Liver (tissue), 9 donors: Measurements from ENCODE around the gene YIPF5. TPM values are rescaled to one million over a fixed set of nuclear protein-coding genes. Genes with fewer than 3 reads are reported as not detected.

Source experiments
- DNase-seq: peaks from one replicate; pipeline ENCODE4 v3.0.0-alpha.2; 2017; ENCODE audit warnings: low spot score
- H3K27ac ChIP-seq, 2 donors: one replicate each; pipeline ENCODE4 v1.7.0; 2013; ENCODE audit warnings: inconsistent platforms in 2 of 2, low read length in 2 of 2, control low read depth in 1 of 2, low read depth in 1 of 2, mild to moderate bottlenecking in 1 of 2
- H3K27me3 ChIP-seq, 4 donors: one replicate each; pipeline versions ENCODE4 v1.6.1 to v1.7.0; 2013; ENCODE audit warnings: low read length in 3 of 4, inconsistent platforms in 1 of 4, mild to moderate bottlenecking in 1 of 4, moderate library complexity in 1 of 4; ENCODE audit not compliant: control insufficient read depth in 4 of 4, insufficient read depth in 4 of 4
- H3K36me3 ChIP-seq, 4 donors: one replicate each; pipeline versions ENCODE4 v1.6.1 to v1.7.0; 2013; ENCODE audit warnings: low read length in 3 of 4, mild to moderate bottlenecking in 3 of 4, low read depth in 1 of 4, moderate library complexity in 1 of 4; ENCODE audit not compliant: control insufficient read depth in 4 of 4, insufficient read depth in 3 of 4
- H3K4me1 ChIP-seq, 4 donors: one replicate each; pipeline versions ENCODE4 v1.6.1 to v1.7.0; 2013; ENCODE audit warnings: low read length in 3 of 4, mild to moderate bottlenecking in 3 of 4, moderate library complexity in 1 of 4; ENCODE audit not compliant: control insufficient read depth in 4 of 4, insufficient read depth in 4 of 4
- H3K4me3 ChIP-seq, 3 donors: one replicate each; pipeline versions ENCODE4 v1.6.1 to v1.7.0; 2013; ENCODE audit warnings: low read length in 3 of 3, control low read depth in 1 of 3, low read depth in 1 of 3, mild to moderate bottlenecking in 1 of 3
- H3K9ac ChIP-seq, 2 donors: one replicate each; pipeline ENCODE4 v1.7.0; 2013; ENCODE audit warnings: low read length in 2 of 2, mild to moderate bottlenecking in 2 of 2, moderate library complexity in 2 of 2, control low read depth in 1 of 2, low read depth in 1 of 2
- H3K9me3 ChIP-seq, 4 donors: one replicate each; pipeline versions ENCODE4 v1.6.1 to v1.7.0; 2013; ENCODE audit warnings: low read length in 3 of 4; ENCODE audit not compliant: control insufficient read depth in 4 of 4
- ATF3 ChIP-seq: IDR thresholded peaks from 2 replicates; pipeline ENCODE4 v1.6.1; 2016; ENCODE audit warnings: antibody characterized with exemption
- FOXA1 ChIP-seq: IDR thresholded peaks from 2 replicates; pipeline ENCODE4 v1.6.1; 2016; ENCODE audit warnings: antibody characterized with exemption
- GABPA ChIP-seq, 2 donors: IDR thresholded peaks in 1 of 2; conservative IDR thresholded peaks in 1 of 2; 2 replicates each; pipeline ENCODE4 v1.6.1; 2016; ENCODE audit warnings: antibody characterized with exemption in 2 of 2, mild to moderate bottlenecking in 1 of 2, moderate library complexity in 1 of 2
- HNF4A ChIP-seq, 2 donors: conservative IDR thresholded peaks; 2 replicates each; pipeline ENCODE4 v1.6.1; 2016; ENCODE audit warnings: antibody characterized with exemption in 2 of 2, mild to moderate bottlenecking in 2 of 2
- JUND ChIP-seq, 2 donors: IDR thresholded peaks; 2 replicates each; pipeline ENCODE4 v1.6.1; 2016; ENCODE audit warnings: antibody characterized with exemption in 2 of 2
- NR2F2 ChIP-seq: IDR thresholded peaks from 2 replicates; pipeline ENCODE4 v1.6.1; 2016; ENCODE audit warnings: antibody characterized with exemption
- REST ChIP-seq: IDR thresholded peaks from 2 replicates; pipeline ENCODE4 v1.6.1; 2016; ENCODE audit warnings: antibody characterized with exemption, mild to moderate bottlenecking
- RXRA ChIP-seq, 2 donors: IDR thresholded peaks; 2 replicates each; pipeline ENCODE4 v1.6.1; 2017 to 2018; ENCODE audit warnings: antibody characterized with exemption in 2 of 2, mild to moderate bottlenecking in 1 of 2
- SP1 ChIP-seq: IDR thresholded peaks from 2 replicates; pipeline ENCODE4 v1.6.1; 2018; ENCODE audit warnings: antibody characterized with exemption, mild to moderate bottlenecking
- WGBS: extraction: QIAGEN DNeasy Blood & Tissue Kit; methylation state at CpG from one replicate; pipeline ENCODE4 v1.1.7; 2013; 5-methylcytosine and 5-hydroxymethylcytosine counted together
- polyA plus RNA-seq, 2 donors: library from polyadenylated mRNA; stranded (reverse) in 1 of 2; unstranded in 1 of 2; fragments of 200-250 nt in 1 of 2; fragments of >200 nt in 1 of 2; fragmentation: Nextera tagmentation in 1 of 2; extraction: Ambion mirVana in 1 of 2; gene quantifications; one replicate each; pipeline versions ENCODE4 v1.2.1 to v1.2.3, GENCODE V29; 2013 to 2015
- total RNA-seq, 2 donors: library from RNA; depleted of rRNA; stranded (reverse); fragments of >200 nt; gene quantifications; one replicate each; pipeline ENCODE4 v1.2.3, GENCODE V29; 2014
- TF ChIP-seq, protein P1 (sequence below): IDR thresholded peaks from 2 replicates; pipeline ENCODE4 v1.6.1; 2016; ENCODE audit warnings: antibody characterized with exemption
- donor health status: healthy.
- donor health status: healthy.
- donor health status: healthy.
- donor health status: healthy.
- donor health status: healthy.

The YIPF5 gene
- total and polyA plus RNA-seq, 4 donors: 18.7 to 43.1 (median 20.6) TPM

- TF ChIP-seq REST (no peak), RXRA (IDR thresholded peaks at IDR 0.05) (no peak)
Measured at GRCh38 chr5:144151026-144151425, 19.4 kb downstream of the YIPF5 start (continued).

DNA sequence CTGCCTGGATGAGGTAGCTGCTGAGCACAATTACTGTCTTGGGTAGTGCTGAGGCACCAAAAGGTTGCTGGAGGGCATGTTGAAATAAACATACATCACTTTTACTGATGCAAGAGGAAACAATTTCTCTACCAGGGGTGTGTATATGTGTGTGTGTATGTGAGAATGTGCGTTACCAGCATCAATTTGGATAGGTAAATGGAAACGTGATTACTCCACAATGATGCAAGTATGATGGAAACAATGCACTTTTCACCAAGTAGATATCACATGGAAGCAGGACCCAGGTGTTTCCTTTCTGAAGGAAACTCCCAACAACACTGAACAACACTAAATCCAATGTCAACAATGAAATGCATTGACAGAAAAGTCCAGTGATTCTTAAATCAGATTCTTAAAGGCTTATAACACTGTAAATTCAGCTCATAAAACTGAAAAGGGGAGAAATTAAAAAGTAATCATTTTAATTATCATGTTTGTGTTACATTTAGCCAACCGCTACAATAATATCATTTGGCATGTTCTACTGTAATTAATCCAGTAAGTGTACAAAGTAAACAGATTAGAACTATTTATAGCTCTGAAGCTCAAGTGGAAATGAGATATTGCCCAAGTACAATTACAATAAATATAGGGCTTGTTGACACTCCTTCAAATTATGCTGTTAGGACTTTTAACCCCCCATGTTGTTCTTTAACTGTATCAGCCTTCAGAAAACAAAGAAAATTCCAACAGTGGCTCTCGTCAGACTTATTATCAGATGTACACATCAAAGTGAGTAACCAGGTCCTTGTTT, 25.3 kb downstream of the YIPF5 start:
- WGBS: 62% methylated on average over 4 of the region's 4 CpGs
- no peak for TF ChIP-seq NR2F2
- TF ChIP-seq FOXA1: no peak
- TF ChIP-seq HNF4A (conservative IDR thresholded peaks at IDR 0.05): no peak
- TF ChIP-seq SP1: no peak
- TF ChIP-seq GABPA (IDR thresholded peaks at IDR 0.05 in 1 of 2, conservative IDR thresholded peaks at IDR 0.05 in 1 of 2): no peak
- H3K27ac ChIP-seq: no peak overlapping the region

DNA sequence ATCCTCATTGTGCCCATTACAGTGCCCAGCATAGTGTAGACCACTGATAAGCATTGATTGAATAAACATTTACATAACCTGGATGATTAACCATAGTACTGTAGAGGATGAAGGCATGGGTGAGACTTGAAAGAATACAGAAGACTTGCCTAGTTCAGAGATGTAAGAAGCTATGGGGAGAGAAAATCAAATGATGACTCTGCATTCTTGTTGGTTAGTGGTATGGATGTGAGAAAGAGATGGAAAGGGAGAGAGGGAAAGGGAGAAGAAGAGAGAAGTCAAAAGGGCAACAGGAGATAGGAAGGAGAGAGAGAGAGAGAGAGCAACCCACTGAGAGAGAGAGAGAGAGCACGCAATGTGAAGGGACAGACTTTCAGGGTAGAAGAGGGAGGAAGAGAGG, 26.8 kb downstream of the YIPF5 start:
- Histone ChIP-seq H3K36me3 (no peaks in the 10 kb centered on the region), H3K27me3 (no peaks in the 10 kb centered on the region), H3K9me3 (no peaks in the 10 kb centered on the region), H3K4me3 (no peak overlapping the region), H3K4me1 (no peaks in the 10 kb centered on the region), H3K9ac (no peak overlapping the region), H3K27ac (no peak overlapping the region)
- DNase-seq: no peak
- TF ChIP-seq JUND (IDR thresholded peaks at IDR 0.05): no peak
- no peak for TF ChIP-seq HNF4A (conservative IDR thresholded peaks at IDR 0.05)
- no peak for TF ChIP-seq FOXA1
- TF ChIP-seq NR2F2: no peak
- TF ChIP-seq ATF3: no peak
- TF ChIP-seq, protein P1, sequence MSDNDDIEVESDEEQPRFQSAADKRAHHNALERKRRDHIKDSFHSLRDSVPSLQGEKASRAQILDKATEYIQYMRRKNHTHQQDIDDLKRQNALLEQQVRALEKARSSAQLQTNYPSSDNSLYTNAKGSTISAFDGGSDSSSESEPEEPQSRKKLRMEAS: no peak
- TF ChIP-seq REST: no peak
- 89% methylated on average over 1 of the region's 1 CpG for WGBS

More for the DNA sequence above, 25.3 kb downstream of the YIPF5 start:
- H3K27me3 ChIP-seq: no peaks in the 10 kb centered on the region
- no peaks in the 10 kb centered on the region for H3K4me1 ChIP-seq
- H3K4me3 ChIP-seq: no peak overlapping the region
- no peak overlapping the region for H3K9ac ChIP-seq
- DNase-seq: no peak
- no peaks in the 10 kb centered on the region for H3K36me3 ChIP-seq
- H3K9me3 ChIP-seq: no peaks in the 10 kb centered on the region
